OCI-LY7 (cell line): Measurements from ENCODE around the gene SLC44A2.

Experiments used
- EZH2phosphoT487 ChIP-seq: fragments of 200-600 bp; sonication (generic); IDR thresholded peaks from 2 replicates; pipeline ENCODE4 v1.6.1; 2018; ENCODE audit warnings: low read depth, borderline replicate concordance, mild to moderate bottlenecking, mixed run types, antibody characterized with exemption, low read length, moderate library complexity, mixed read lengths
- TF ChIP-seq, protein P1 (sequence below): fragments of 200-600 bp; sonication (generic); conservative IDR thresholded peaks from 2 replicates; pipeline ENCODE4 v1.5.1; 2014; ENCODE audit warnings: mild to moderate bottlenecking, antibody characterized with exemption, low read length, moderate library complexity, mixed read lengths

DNA sequence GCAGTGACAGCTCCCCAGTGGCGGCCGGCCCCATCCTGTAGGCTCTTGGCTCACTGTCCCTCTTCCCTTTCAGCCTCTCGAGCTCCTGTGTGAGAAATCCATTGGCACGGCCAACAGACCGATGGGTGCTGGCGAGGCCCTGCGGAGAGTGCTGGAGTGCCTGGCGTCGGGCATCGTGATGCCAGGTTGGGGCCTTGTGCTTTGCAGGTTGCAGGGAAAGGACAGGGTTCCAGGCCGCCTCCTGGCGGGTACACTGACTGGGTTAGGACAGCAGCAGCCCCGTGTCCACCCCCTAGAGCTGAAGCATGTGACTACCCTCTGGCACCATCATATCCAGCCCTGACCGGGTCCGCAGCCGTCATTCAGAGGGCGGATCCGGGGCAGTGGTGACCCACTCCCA, 54.4 kb downstream of the SLC44A2 start:
- TF ChIP-seq, protein P1, sequence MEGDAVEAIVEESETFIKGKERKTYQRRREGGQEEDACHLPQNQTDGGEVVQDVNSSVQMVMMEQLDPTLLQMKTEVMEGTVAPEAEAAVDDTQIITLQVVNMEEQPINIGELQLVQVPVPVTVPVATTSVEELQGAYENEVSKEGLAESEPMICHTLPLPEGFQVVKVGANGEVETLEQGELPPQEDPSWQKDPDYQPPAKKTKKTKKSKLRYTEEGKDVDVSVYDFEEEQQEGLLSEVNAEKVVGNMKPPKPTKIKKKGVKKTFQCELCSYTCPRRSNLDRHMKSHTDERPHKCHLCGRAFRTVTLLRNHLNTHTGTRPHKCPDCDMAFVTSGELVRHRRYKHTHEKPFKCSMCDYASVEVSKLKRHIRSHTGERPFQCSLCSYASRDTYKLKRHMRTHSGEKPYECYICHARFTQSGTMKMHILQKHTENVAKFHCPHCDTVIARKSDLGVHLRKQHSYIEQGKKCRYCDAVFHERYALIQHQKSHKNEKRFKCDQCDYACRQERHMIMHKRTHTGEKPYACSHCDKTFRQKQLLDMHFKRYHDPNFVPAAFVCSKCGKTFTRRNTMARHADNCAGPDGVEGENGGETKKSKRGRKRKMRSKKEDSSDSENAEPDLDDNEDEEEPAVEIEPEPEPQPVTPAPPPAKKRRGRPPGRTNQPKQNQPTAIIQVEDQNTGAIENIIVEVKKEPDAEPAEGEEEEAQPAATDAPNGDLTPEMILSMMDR = no peak
- TF ChIP-seq EZH2phosphoT487 = no peak
